ENCODE measurements around the gene BLOC1S1. TPM values are rescaled to one million over a fixed set of nuclear protein-coding genes. Genes with fewer than 3 reads are reported as not detected.

Gene BLOC1S1
- total RNA-seq, 1 donor from 2014 or later = 109 TPM

GRCh38 chr12:55683676-55684075 is 32.2 kb upstream of the BLOC1S1 start:
- Histone ChIP-seq H3K36me3 (peaks cover 22% of the 10 kb centered on the region), H3K27me3 (ENCODE audit: low read depth) (no peaks in the 10 kb centered on the region), H3K4me3 (no peak overlapping the region), H3K27ac (replicated peaks) (no peak overlapping the region), H3K9me3 (replicated peaks) (no peaks in the 10 kb centered on the region), H3K4me1 (peaks cover 24% of the 10 kb centered on the region)
- intact Hi-C loops (cut with micrococcal nuclease) = no loop called here
- DNase-seq = no peak
- no peak for TF ChIP-seq CTCF (IDR thresholded peaks at IDR 0.05; ENCODE audit: borderline replicate concordance)

GRCh38 chr12:55684761-55685370 is 31.0 kb upstream of the BLOC1S1 start:
- no peak for TF ChIP-seq CTCF (IDR thresholded peaks at IDR 0.05; ENCODE audit: borderline replicate concordance)
- H3K4me3 ChIP-seq = no peak overlapping the region
- no peaks in the 10 kb centered on the region for H3K27me3 ChIP-seq (ENCODE audit: low read depth)
- no peak overlapping the region for H3K27ac ChIP-seq (replicated peaks)
- DNase-seq = no peak
- no peaks in the 10 kb centered on the region for H3K9me3 ChIP-seq (replicated peaks)
- intact Hi-C loops (cut with micrococcal nuclease) = no loop called here
- H3K4me1 ChIP-seq = peaks cover 24% of the 10 kb centered on the region
- peaks cover 29% of the 10 kb centered on the region for H3K36me3 ChIP-seq

GRCh38 chr12:55685671-55686070 is 30.2 kb upstream of the BLOC1S1 start:
- no peak for TF ChIP-seq CTCF (IDR thresholded peaks at IDR 0.05; ENCODE audit: borderline replicate concordance)
- intact Hi-C loops (cut with micrococcal nuclease) = no loop called here
- no peaks in the 10 kb centered on the region for H3K9me3 ChIP-seq (replicated peaks)
- peaks cover 29% of the 10 kb centered on the region for H3K36me3 ChIP-seq
- no peak for DNase-seq
- H3K27ac ChIP-seq (replicated peaks) = no peak overlapping the region
- H3K4me1 ChIP-seq = peaks cover 24% of the 10 kb centered on the region
- no peaks in the 10 kb centered on the region for H3K27me3 ChIP-seq (ENCODE audit: low read depth)
- H3K4me3 ChIP-seq = no peak overlapping the region

GRCh38 chr12:55686366-55687010 is 29.4 kb upstream of the BLOC1S1 start:
- intact Hi-C loops (cut with micrococcal nuclease) = no loop called here
- Histone ChIP-seq H3K27me3 (ENCODE audit: low read depth) (no peaks in the 10 kb centered on the region), H3K4me1 (peaks cover 20% of the 10 kb centered on the region), H3K4me3 (no peak overlapping the region), H3K27ac (replicated peaks) (no peak overlapping the region), H3K9me3 (replicated peaks) (no peaks in the 10 kb centered on the region), H3K36me3 (peaks cover 35% of the 10 kb centered on the region)
- TF ChIP-seq CTCF (IDR thresholded peaks at IDR 0.05; ENCODE audit: borderline replicate concordance) = no peak
- no peak for DNase-seq

- H3K9me3 ChIP-seq (replicated peaks) = no peaks in the 10 kb centered on the region
- no peak overlapping the region for H3K27ac ChIP-seq (replicated peaks)
- intact Hi-C loops (cut with micrococcal nuclease) = no loop called here
- H3K36me3 ChIP-seq = peaks cover 47% of the 10 kb centered on the region
- TF ChIP-seq CTCF (IDR thresholded peaks at IDR 0.05; ENCODE audit: borderline replicate concordance) = no peak
- no peaks in the 10 kb centered on the region for H3K27me3 ChIP-seq (ENCODE audit: low read depth)
- DNase-seq = no peak
- H3K4me1 ChIP-seq = peaks cover 7% of the 10 kb centered on the region
- H3K4me3 ChIP-seq = no peak overlapping the region
These were observed 28.1 kb upstream of the BLOC1S1 start for GRCh38 chr12:55687746-55688145.

All from left ventricle myocardium inferior (tissue), 1 donor.